GM12878 (cell line): ENCODE results near the gene SUSD6. TPM values are rescaled to one million over a fixed set of nuclear protein-coding genes. Genes with fewer than 3 reads are reported as not detected.
A peak's percentile ranks its signal among the peaks of the same experiment; 100 is the strongest.

ENCODE experiments used
- ATAC-seq: fragments of 200-7000 bp; cut with Tn5 transposase; 3 replicates; pipeline ENCODE4 v1.9.1; 2020; ENCODE audit warnings: mild to moderate bottlenecking, moderate library complexity
- BruUV-seq: library from RNA; stranded (reverse); fragments of 400-500 nt; replicated peaks from 2 replicates; lab custom pipeline; 2021; lab: Mats Ljungman, UMichigan
- CTCF ChIA-PET: fragments of 300-600 bp; sonication (Branson Sonifier 250); formaldehyde crosslinking; extraction: SDS; loops from one replicate; lab custom pipeline; 2021; ENCODE audit warnings: inconsistent platforms; lab: Yijun Ruan, JAX
- POLR2A ChIA-PET: fragments of 350-600 bp; formaldehyde crosslinking; extraction: SDS; loops from one replicate; lab custom pipeline; 2021; ENCODE audit warnings: inconsistent platforms; lab: Charles Lee
- RAD21 ChIA-PET: fragments of 300-600 bp; sonication (Branson Sonifier 250); formaldehyde crosslinking; loops from one replicate; lab custom pipeline; 2023; ENCODE audit warnings: antibody characterized with exemption; ENCODE audit not compliant: unreplicated experiment; lab: Charles Lee
- SMC1A ChIA-PET: fragments of 300-600 bp; sonication (Branson Sonifier 250); formaldehyde crosslinking; loops from one replicate; lab custom pipeline; 2023; ENCODE audit not compliant: unreplicated experiment, uncharacterized antibody; lab: Charles Lee
- DNase-seq: peaks from one replicate; pipeline ENCODE4 v3.0.0-alpha.2; 2011; ENCODE audit warnings: low read depth, low spot score
- FAIRE-seq: peaks from 3 replicates; lab custom pipeline; 2011; peaks lifted over from hg19 to GRCh38; lab: Jason Lieb, UNC
- H2AFZ ChIP-seq: 2 replicates; pipeline ENCODE4 v1.6.0; 2011; ENCODE audit warnings: low read depth, low read length, control low read depth; ENCODE audit not compliant: control insufficient read depth
- H3K27ac ChIP-seq: 2 replicates; pipeline ENCODE4 v1.5.1; 2011; ENCODE audit warnings: control low read depth; ENCODE audit not compliant: control insufficient read depth, insufficient read depth
- H3K27me3 ChIP-seq, 2 experiments: replicated peaks in 1 of 2; 2 replicates each; pipeline versions ENCODE4 v1.6.0 to v1.6.1; 2011; ENCODE audit warnings: low read length in 1 of 2; ENCODE audit not compliant: control insufficient read depth in 2 of 2, insufficient read depth in 2 of 2
- H3K36me3 ChIP-seq, 2 experiments: 2 replicates each; pipeline ENCODE4 v1.5.1; 2011; ENCODE audit warnings: low read length in 1 of 2; ENCODE audit not compliant: control insufficient read depth in 2 of 2, insufficient read depth in 2 of 2
- H3K4me1 ChIP-seq: 2 replicates; pipeline ENCODE4 v1.6.1; 2011; ENCODE audit warnings: mild to moderate bottlenecking, low read length, moderate library complexity, mixed read lengths; ENCODE audit not compliant: control insufficient read depth, insufficient read depth
- H3K4me2 ChIP-seq: 2 replicates; pipeline ENCODE4 v1.6.0; 2011; ENCODE audit warnings: control low read depth; ENCODE audit not compliant: control insufficient read depth, insufficient read depth
- H3K4me3 ChIP-seq: fragments of 200-600 bp; sonication (generic); 2 replicates; pipeline ENCODE4 v1.5.1; 2016
- H3K79me2 ChIP-seq: 2 replicates; pipeline ENCODE4 v1.6.0; 2011; ENCODE audit warnings: low read length; ENCODE audit not compliant: control insufficient read depth, insufficient read depth
- H3K9ac ChIP-seq: 2 replicates; pipeline ENCODE4 v1.8.0; 2011; ENCODE audit warnings: low read length, control low read depth, mixed read lengths; ENCODE audit not compliant: control insufficient read depth, insufficient read depth
- H3K9me3 ChIP-seq: replicated peaks from 3 replicates; pipeline ENCODE4 v1.5.1; 2011; ENCODE audit warnings: mild to moderate bottlenecking, low read length; ENCODE audit not compliant: control insufficient read depth, insufficient read depth
- H4K20me1 ChIP-seq: 2 replicates; pipeline ENCODE4 v1.6.0; 2011; ENCODE audit not compliant: control insufficient read depth, insufficient read depth
- BHLHE40 ChIP-seq, 2 experiments: fragments of 450-650 bp in 1 of 2; IDR thresholded peaks; 2 replicates each; pipeline ENCODE4 v1.6.1; 2011 to 2017; ENCODE audit warnings: low read depth in 2 of 2, borderline replicate concordance in 1 of 2, improper control_type of control experiment in 1 of 2, low read length in 1 of 2, mild to moderate bottlenecking in 1 of 2
- CBX3 ChIP-seq: fragments of 200-600 bp; sonication (generic); IDR thresholded peaks from 2 replicates; pipeline ENCODE4 v1.6.1; 2016; ENCODE audit warnings: low read depth, borderline replicate concordance
- CBX5 ChIP-seq: sonication (generic); IDR thresholded peaks from 2 replicates; pipeline ENCODE4 v1.6.1; 2016; ENCODE audit warnings: low read depth, moderate library complexity, mild to moderate bottlenecking, inconsistent platforms
- KDM1A ChIP-seq: fragments of 200-600 bp; sonication (generic); IDR thresholded peaks from 2 replicates; pipeline ENCODE4 v1.6.1; 2016; ENCODE audit warnings: borderline replicate concordance
- NR2F1 ChIP-seq: fragments of 450-650 bp; conservative IDR thresholded peaks from 2 replicates; pipeline ENCODE4 v1.6.1; 2017; ENCODE audit warnings: mild to moderate bottlenecking
- POU2F2 ChIP-seq: IDR thresholded peaks from 3 replicates; pipeline ENCODE4 v1.6.1; 2011; ENCODE audit warnings: low read depth, mild to moderate bottlenecking, low read length, borderline replicate concordance
- RAD21 ChIP-seq: IDR thresholded peaks from 2 replicates; pipeline ENCODE4 v1.6.1; 2011; ENCODE audit warnings: mild to moderate bottlenecking, low read depth, low read length, moderate library complexity; ENCODE audit not compliant: insufficient read depth
- SPI1 ChIP-seq: IDR thresholded peaks from 2 replicates; pipeline ENCODE4 v1.6.1; 2011; ENCODE audit warnings: low read depth, mild to moderate bottlenecking, low read length, moderate library complexity, borderline replicate concordance; ENCODE audit not compliant: insufficient read depth
- WGBS: methylation state at CpG from one replicate; pipeline ENCODE4 v1.1.6; 2016; ENCODE audit warnings: low lambda C conversion rate; ENCODE audit not compliant: insufficient replicate concordance, insufficient coverage; ENCODE audit errors: missing lambda C conversion rate; 5-methylcytosine and 5-hydroxymethylcytosine counted together
- in situ Hi-C: fragments of 300-500 bp; cut with MboI; formaldehyde crosslinking; loops from 9 replicates; pipeline ENCODE4 v1.14.3; 2018; ENCODE audit warnings: mixed read lengths
- intact Hi-C: fragments of 100-400 bp; cut with micrococcal nuclease; formaldehyde crosslinking; loops from one replicate; pipeline ENCODE4 v1.14.2; 2022; ENCODE audit not compliant: unreplicated experiment
- polyA plus RNA-seq, 11 experiments: library from polyadenylated mRNA; depleted of rRNA in 4 of 11; unstranded in 6 of 11; stranded (reverse) in 5 of 11; fragments of >200 nt; fragmentation: Nextera tagmentation in 4 of 11; fragmentation: Illumina TruSeq in 1 of 11; extraction: Ambion mirVana in 4 of 11; extraction: Trizol in 1 of 11; gene quantifications; 1 replicate in 1 of 11; 2 replicates in 10 of 11; pipeline versions ENCODE4 v1.2.1 to v1.2.3, GENCODE V29; 2011 to 2016; ENCODE audit warnings: inconsistent platforms in 2 of 11, missing spikeins in 2 of 11, low read depth in 1 of 11
- total RNA-seq, 4 experiments: library from RNA; depleted of rRNA in 3 of 4; stranded (reverse); fragments of >200 nt in 3 of 4; fragmentation: Illumina TruSeq in 1 of 4; extraction: Trizol in 1 of 4; gene quantifications; 2 replicates each; pipeline versions ENCODE4 v1.2.1 to v1.2.3, GENCODE V29; 2013 to 2021
- TF ChIP-seq, protein P1 (sequence below): fragments of 450-650 bp; IDR thresholded peaks from 2 replicates; pipeline ENCODE4 v1.6.1; 2018; ENCODE audit warnings: mild to moderate bottlenecking, low read depth, moderate library complexity; ENCODE audit not compliant: partially characterized antibody
- TF ChIP-seq, protein P2 (sequence below): fragments of 450-650 bp; IDR thresholded peaks from 2 replicates; pipeline ENCODE4 v1.6.1; 2017; ENCODE audit warnings: low read depth, mild to moderate bottlenecking, moderate library complexity

Gene SUSD6
- total and polyA plus RNA-seq, 10 of the 15 experiments (the other 5 are each of a cell fraction or from before 2014, with no cell fraction given), result 6.6 to 39.8 (median 20.2) TPM

DNA sequence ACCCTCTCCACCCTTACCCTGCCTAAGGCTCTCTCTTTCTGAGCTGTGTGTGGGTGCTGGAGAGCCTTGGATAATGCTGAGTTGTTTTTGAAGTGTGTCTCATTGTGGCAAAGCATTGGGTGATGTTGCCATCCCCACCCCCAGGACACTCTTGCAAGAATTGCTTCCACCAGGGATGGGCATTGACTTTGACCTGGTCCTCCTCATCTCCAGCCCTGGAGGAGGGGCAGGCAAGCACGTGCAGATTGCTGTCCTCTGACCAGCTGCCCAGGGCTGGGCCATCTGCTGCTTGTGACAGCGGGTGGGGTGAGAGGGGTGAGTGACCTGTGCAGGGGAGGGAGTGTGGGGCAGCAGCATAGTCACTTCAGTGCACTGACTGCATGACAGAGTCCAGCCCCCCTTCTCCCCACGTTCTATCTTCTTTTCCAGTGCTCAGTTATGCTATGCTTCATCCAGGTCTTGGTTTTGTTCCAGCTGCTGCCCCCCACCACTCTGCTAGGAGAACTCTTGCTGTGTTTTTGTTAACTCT is 26.2 kb downstream of the SUSD6 start:
- H3K4me3 ChIP-seq, result peak overlapping the region; percentile 43; the same call in 1 of the 2 replicates
- FAIRE-seq, result no peak
- CTCF ChIA-PET, result interaction anchor here (1.0 to 5.1 kb wide), 3 partner anchors 11 to 43 kb away, joined by 3 to 30 read pairs (median 4); no protein-coding TSS in a partner anchor
- no TSS peak for BruUV-seq
- SMC1A ChIA-PET, result interaction anchor here (1.3 to 17.8 kb wide), 8 partner anchors 8 to 38 kb away, joined by 4 to 336 read pairs (median 14); partner anchors contain the start of gene SUSD6
- H4K20me1 ChIP-seq, result no peaks in the 10 kb centered on the region
- intact Hi-C loops (no loop called here), in situ Hi-C loops (no loop called here)
- POLR2A ChIA-PET, result interaction anchor here (0.9 to 8.7 kb wide), 3 partner anchors 9 to 22 kb away, joined by 5 to 88 read pairs (median 6); no protein-coding TSS in a partner anchor
- H3K27me3 ChIP-seq, result no peaks in the 10 kb centered on the region
- peak overlapping the region; percentile 29 for H3K9ac ChIP-seq
- WGBS, result 33% methylated on average over 3 of the region's 3 CpGs
- H3K4me2 ChIP-seq, result peak overlapping the region; percentile 68
- H3K36me3 ChIP-seq, result peaks cover under 1 to 12% of the 10 kb centered on the region in 2 experiments; a peak in 3 of 4 replicates
- peaks cover 65% of the 10 kb centered on the region for H3K4me1 ChIP-seq
- DNase-seq, result no peak
- ATAC-seq, result peak; percentile 57
- H3K79me2 ChIP-seq, result peaks cover 99% of the 10 kb centered on the region
- RAD21 ChIA-PET, result interaction anchor here (0.9 to 6.1 kb wide), 7 partner anchors 12 to 36 kb away, joined by 3 to 63 read pairs (median 10); partner anchors contain the start of gene SUSD6
- peak in 1 of 2 experiments; percentile 66; a peak in 2 of 4 replicates for TF ChIP-seq BHLHE40 (IDR thresholded peaks at IDR 0.05; ENCODE audit: borderline replicate concordance in 1 of 2, low read depth in 2 of 2, low read length in 1 of 2)
- no peak for TF ChIP-seq RAD21
- peak; percentile 28; the same call in 1 of the 2 replicates for TF ChIP-seq NR2F1
- H2AFZ ChIP-seq, result no peak overlapping the region
- peaks cover 23% of the 10 kb centered on the region for H3K9me3 ChIP-seq
- H3K27ac ChIP-seq, result peak overlapping the region; percentile 72

DNA sequence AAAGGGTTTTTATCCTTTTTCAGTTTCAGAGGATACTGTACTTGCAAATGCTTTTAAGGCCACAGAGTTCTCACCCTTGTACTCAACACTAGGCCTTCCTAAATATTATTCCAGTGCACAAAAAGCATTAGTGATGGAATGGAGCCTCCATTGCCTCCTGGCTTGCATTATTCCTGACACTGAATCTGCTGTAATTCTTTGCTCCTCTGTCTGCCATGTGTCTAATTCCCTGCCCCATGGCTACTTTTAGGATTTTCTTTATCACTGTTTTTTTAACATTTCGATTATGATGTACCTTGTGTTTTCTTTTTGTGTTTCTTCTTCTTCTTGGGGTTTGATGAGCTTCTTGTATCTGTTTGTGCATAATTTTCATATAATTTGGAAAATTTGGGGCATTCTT is 29.5 kb downstream of the SUSD6 start:
- in situ Hi-C loops, result no loop called here
- H3K9me3 ChIP-seq, result peaks cover 41% of the 10 kb centered on the region
- POLR2A ChIA-PET, result interaction anchor here (1.7 to 8.7 kb wide), 2 partner anchors 8 to 11 kb away, joined by 6 to 88 read pairs; no protein-coding TSS in a partner anchor
- no peak overlapping the region for H3K4me3 ChIP-seq
- no peaks in the 10 kb centered on the region for H3K27me3 ChIP-seq
- ATAC-seq, result no peak
- CTCF ChIA-PET, result no interaction called here
- RAD21 ChIA-PET, result interaction anchor here (6.1 kb wide), 1 partner anchor 9 kb away, joined by 63 read pairs; no protein-coding TSS in a partner anchor
- TF ChIP-seq, protein P1, sequence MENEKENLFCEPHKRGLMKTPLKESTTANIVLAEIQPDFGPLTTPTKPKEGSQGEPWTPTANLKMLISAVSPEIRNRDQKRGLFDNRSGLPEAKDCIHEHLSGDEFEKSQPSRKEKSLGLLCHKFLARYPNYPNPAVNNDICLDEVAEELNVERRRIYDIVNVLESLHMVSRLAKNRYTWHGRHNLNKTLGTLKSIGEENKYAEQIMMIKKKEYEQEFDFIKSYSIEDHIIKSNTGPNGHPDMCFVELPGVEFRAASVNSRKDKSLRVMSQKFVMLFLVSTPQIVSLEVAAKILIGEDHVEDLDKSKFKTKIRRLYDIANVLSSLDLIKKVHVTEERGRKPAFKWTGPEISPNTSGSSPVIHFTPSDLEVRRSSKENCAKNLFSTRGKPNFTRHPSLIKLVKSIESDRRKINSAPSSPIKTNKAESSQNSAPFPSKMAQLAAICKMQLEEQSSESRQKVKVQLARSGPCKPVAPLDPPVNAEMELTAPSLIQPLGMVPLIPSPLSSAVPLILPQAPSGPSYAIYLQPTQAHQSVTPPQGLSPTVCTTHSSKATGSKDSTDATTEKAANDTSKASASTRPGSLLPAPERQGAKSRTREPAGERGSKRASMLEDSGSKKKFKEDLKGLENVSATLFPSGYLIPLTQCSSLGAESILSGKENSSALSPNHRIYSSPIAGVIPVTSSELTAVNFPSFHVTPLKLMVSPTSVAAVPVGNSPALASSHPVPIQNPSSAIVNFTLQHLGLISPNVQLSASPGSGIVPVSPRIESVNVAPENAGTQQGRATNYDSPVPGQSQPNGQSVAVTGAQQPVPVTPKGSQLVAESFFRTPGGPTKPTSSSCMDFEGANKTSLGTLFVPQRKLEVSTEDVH, result no peak
- TF ChIP-seq CBX3 (0 out of 2 replicates have a peak, but pooled peaks have one; percentile 52), CBX5 (peak; percentile 98), SPI1 (no peak), POU2F2 (0 out of 3 replicates have a peak, but pooled peaks have one; percentile 22), KDM1A (0 out of 2 replicates have a peak, but pooled peaks have one; percentile 18)
- TF ChIP-seq, protein P2, sequence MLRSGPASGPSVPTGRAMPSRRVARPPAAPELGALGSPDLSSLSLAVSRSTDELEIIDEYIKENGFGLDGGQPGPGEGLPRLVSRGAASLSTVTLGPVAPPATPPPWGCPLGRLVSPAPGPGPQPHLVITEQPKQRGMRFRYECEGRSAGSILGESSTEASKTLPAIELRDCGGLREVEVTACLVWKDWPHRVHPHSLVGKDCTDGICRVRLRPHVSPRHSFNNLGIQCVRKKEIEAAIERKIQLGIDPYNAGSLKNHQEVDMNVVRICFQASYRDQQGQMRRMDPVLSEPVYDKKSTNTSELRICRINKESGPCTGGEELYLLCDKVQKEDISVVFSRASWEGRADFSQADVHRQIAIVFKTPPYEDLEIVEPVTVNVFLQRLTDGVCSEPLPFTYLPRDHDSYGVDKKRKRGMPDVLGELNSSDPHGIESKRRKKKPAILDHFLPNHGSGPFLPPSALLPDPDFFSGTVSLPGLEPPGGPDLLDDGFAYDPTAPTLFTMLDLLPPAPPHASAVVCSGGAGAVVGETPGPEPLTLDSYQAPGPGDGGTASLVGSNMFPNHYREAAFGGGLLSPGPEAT, result 0 out of 2 replicates have a peak, but pooled peaks have one; percentile 27
- no peak overlapping the region for H3K27ac ChIP-seq
- intact Hi-C loops, result no loop called here
- H3K9ac ChIP-seq, result no peak overlapping the region
- SMC1A ChIA-PET, result interaction anchor here (1.3 to 2.5 kb wide), 2 partner anchors 11 to 28 kb away, joined by 4 to 12 read pairs; no protein-coding TSS in a partner anchor
- H3K79me2 ChIP-seq, result peaks cover 98% of the 10 kb centered on the region
- H3K4me2 ChIP-seq, result no peak overlapping the region
- no peak for FAIRE-seq
- peaks cover 51% of the 10 kb centered on the region for H3K4me1 ChIP-seq
- H3K36me3 ChIP-seq, result peaks cover 1 to 16% of the 10 kb centered on the region in 2 experiments
- DNase-seq, result no peak
- H4K20me1 ChIP-seq, result no peaks in the 10 kb centered on the region
- BruUV-seq, result no TSS peak
- H2AFZ ChIP-seq, result no peak overlapping the region
- WGBS, result 95% methylated on average over 1 of the region's 1 CpG
